Stimulated activated naive CD8-positive, alpha-beta T cell treated with anti-CD3 and anti-CD28 coated beads, Interleukin-15, Interleukin-2, amounts not matched to agents 100 ng/mL and 50 ng/mL, for 24 hours (primary cell): ENCODE results near the gene SYCP2.

Source experiments
- H3K27ac Mint-ChIP-seq: one replicate; pipeline ENCODE4 v1.8.0; 2021; ENCODE audit warnings: mild to moderate bottlenecking, mixed read lengths
- H3K27me3 Mint-ChIP-seq: one replicate; pipeline ENCODE4 v1.8.0; 2021; ENCODE audit warnings: mixed read lengths
- H3K36me3 Mint-ChIP-seq: one replicate; pipeline ENCODE4 v1.8.0; 2021; ENCODE audit warnings: low read depth, mixed read lengths
- H3K4me1 Mint-ChIP-seq: one replicate; pipeline ENCODE4 v1.8.0; 2021; ENCODE audit warnings: low read depth, mixed read lengths
- H3K4me3 Mint-ChIP-seq: one replicate; pipeline ENCODE4 v1.8.0; 2021; ENCODE audit warnings: mild to moderate bottlenecking, mixed read lengths
- H3K9me3 Mint-ChIP-seq: one replicate; pipeline ENCODE4 v1.8.0; 2021; ENCODE audit warnings: mixed read lengths

The SYCP2 gene

GRCh38 chr20:59948828-59949720 is 15.6 kb upstream of the SYCP2 start:
- Mint-ChIP-seq H3K4me1 (peaks cover 19% of the 10 kb centered on the region), H3K36me3 (peaks cover 23% of the 10 kb centered on the region), H3K27me3 (no peaks in the 10 kb centered on the region), H3K27ac (peak overlapping the region; percentile 89), H3K9me3 (no peaks in the 10 kb centered on the region), H3K4me3 (peak overlapping the region; percentile 49)

GRCh38 chr20:59948212-59948611 is 14.8 kb upstream of the SYCP2 start:
- Mint-ChIP-seq H3K27me3 (no peaks in the 10 kb centered on the region), H3K4me3 (no peak overlapping the region)

GRCh38 chr20:59947376-59947775 is 13.9 kb upstream of the SYCP2 start:
- Mint-ChIP-seq H3K36me3 (peaks cover 28% of the 10 kb centered on the region), H3K4me3 (no peak overlapping the region), H3K27ac (no peak overlapping the region), H3K9me3 (no peaks in the 10 kb centered on the region), H3K27me3 (no peaks in the 10 kb centered on the region), H3K4me1 (peaks cover 19% of the 10 kb centered on the region)

More at GRCh38 chr20:59948212-59948611, 14.8 kb upstream of the SYCP2 start:
- Mint-ChIP-seq H3K27ac (no peak overlapping the region), H3K4me1 (peaks cover 19% of the 10 kb centered on the region), H3K36me3 (peaks cover 27% of the 10 kb centered on the region), H3K9me3 (no peaks in the 10 kb centered on the region)

DNA sequence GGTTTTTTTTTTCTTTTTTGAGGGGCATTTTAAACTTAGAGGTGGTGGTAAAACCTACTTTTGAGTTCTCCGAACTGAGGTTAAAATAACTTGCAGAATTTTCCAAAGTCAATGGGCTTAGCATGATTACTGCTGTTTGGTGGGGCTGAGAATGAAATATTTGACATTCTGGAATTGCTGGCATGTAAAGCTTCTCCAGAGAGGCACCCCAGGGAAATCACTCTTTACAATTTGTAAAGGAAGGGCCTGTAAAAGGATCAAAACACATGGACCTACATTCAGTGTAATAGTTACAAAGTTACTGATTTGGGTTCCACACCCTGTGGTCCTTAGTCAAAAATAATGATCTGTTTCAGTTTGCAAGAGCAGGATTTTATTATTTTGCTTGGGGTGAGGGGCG is 12.3 kb upstream of the SYCP2 start:
- Mint-ChIP-seq H3K4me3 (no peak overlapping the region), H3K9me3 (no peaks in the 10 kb centered on the region), H3K27ac (no peak overlapping the region), H3K36me3 (peaks cover 29% of the 10 kb centered on the region), H3K4me1 (peaks cover 34% of the 10 kb centered on the region), H3K27me3 (no peaks in the 10 kb centered on the region)

DNA sequence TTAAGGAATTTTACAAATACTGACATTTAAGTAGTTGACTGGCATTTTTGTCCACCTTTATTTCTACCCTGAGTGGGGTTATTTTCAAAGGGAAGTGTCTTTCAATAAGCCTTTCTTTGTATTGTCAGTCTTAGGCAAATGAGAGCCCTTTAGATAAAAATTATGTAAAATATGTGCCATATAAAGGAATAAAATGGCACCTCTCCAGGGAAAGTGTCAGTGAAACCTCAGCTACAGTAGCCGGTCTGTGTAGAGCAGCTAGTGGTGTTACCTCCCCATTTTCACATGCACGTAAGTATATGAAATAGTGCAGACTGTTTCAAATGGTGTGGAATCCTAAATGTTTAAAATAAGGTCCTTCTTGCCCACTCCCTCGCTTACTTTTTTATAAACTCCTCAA is 11.7 kb upstream of the SYCP2 start:
- H3K9me3 Mint-ChIP-seq = no peaks in the 10 kb centered on the region
- no peak overlapping the region for H3K27ac Mint-ChIP-seq
- no peak overlapping the region for H3K4me3 Mint-ChIP-seq
- H3K36me3 Mint-ChIP-seq = peaks cover 27% of the 10 kb centered on the region
- peaks cover 34% of the 10 kb centered on the region for H3K4me1 Mint-ChIP-seq
- H3K27me3 Mint-ChIP-seq = no peaks in the 10 kb centered on the region

GRCh38 chr20:59944726-59945125 is 11.3 kb upstream of the SYCP2 start:
- peaks cover 27% of the 10 kb centered on the region for H3K36me3 Mint-ChIP-seq
- H3K4me1 Mint-ChIP-seq = peaks cover 34% of the 10 kb centered on the region
- no peak overlapping the region for H3K27ac Mint-ChIP-seq
- no peak overlapping the region for H3K4me3 Mint-ChIP-seq
- H3K9me3 Mint-ChIP-seq = no peaks in the 10 kb centered on the region
- H3K27me3 Mint-ChIP-seq = no peaks in the 10 kb centered on the region

GRCh38 chr20:59942245-59942644 is 8.8 kb upstream of the SYCP2 start:
- peaks cover 39% of the 10 kb centered on the region for H3K36me3 Mint-ChIP-seq
- H3K9me3 Mint-ChIP-seq = no peaks in the 10 kb centered on the region
- peaks cover 39% of the 10 kb centered on the region for H3K4me1 Mint-ChIP-seq
- no peaks in the 10 kb centered on the region for H3K27me3 Mint-ChIP-seq
- H3K4me3 Mint-ChIP-seq = no peak overlapping the region
- H3K27ac Mint-ChIP-seq = no peak overlapping the region

DNA sequence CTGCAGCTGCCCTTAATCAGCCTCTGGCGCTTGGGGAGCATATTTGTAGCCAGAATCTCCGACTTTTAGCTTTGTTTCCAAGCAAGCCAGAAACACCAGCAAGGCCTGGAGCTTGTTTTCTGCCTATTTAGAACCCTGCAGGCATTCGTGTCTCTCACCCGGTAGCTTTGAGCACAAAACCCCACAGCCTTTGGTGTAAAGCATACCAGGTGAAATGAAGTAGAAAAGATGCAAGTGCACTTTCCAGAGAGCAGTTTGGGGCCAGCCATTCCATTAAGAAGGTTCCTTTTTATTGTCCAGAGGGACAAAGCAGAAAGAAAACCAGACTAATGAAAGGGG is 7.5 kb upstream of the SYCP2 start:
- Mint-ChIP-seq H3K9me3 (no peaks in the 10 kb centered on the region), H3K4me1 (peaks cover 38% of the 10 kb centered on the region), H3K27me3 (no peaks in the 10 kb centered on the region), H3K27ac (peak overlapping the region; percentile 96), H3K36me3 (peaks cover 36% of the 10 kb centered on the region), H3K4me3 (peak overlapping the region; percentile 96)

GRCh38 chr20:59940129-59940955 is 6.9 kb upstream of the SYCP2 start, which contains the start of the genes FAM217B and PPP1R3D:
TSS of gene FAM217B (plus strand) at chr20:59940389. CDS start at chr20:59943944, 3,555 bp downstream.
TSS of gene PPP1R3D (minus strand) at chr20:59940305. CDS start at chr20:59939931, 374 bp downstream.
- Mint-ChIP-seq H3K27me3 (no peaks in the 10 kb centered on the region), H3K4me1 (peaks cover 33% of the 10 kb centered on the region)

GRCh38 chr20:59939879-59940128 is 6.4 kb upstream of the SYCP2 start:
- H3K27ac Mint-ChIP-seq = peak overlapping the region; percentile 74
- H3K9me3 Mint-ChIP-seq = no peaks in the 10 kb centered on the region
- H3K4me1 Mint-ChIP-seq = peaks cover 33% of the 10 kb centered on the region
- no peaks in the 10 kb centered on the region for H3K27me3 Mint-ChIP-seq
- H3K4me3 Mint-ChIP-seq = peak overlapping the region; percentile 96
- peaks cover 28% of the 10 kb centered on the region for H3K36me3 Mint-ChIP-seq

More at GRCh38 chr20:59940129-59940955, 6.9 kb upstream of the SYCP2 start, which contains the start of the genes FAM217B and PPP1R3D:
- peaks cover 31% of the 10 kb centered on the region for H3K36me3 Mint-ChIP-seq
- peak within 1 kb of the TSS; percentile 96 for H3K27ac Mint-ChIP-seq
- H3K4me3 Mint-ChIP-seq = peak within 1 kb of the TSS; percentile 96
- no peaks in the 10 kb centered on the region for H3K9me3 Mint-ChIP-seq

GRCh38 chr20:59939052-59939878 is 5.8 kb upstream of the SYCP2 start:
- no peaks in the 10 kb centered on the region for H3K9me3 Mint-ChIP-seq
- H3K36me3 Mint-ChIP-seq = peaks cover 22% of the 10 kb centered on the region
- H3K4me1 Mint-ChIP-seq = peaks cover 34% of the 10 kb centered on the region
- H3K27ac Mint-ChIP-seq = peak overlapping the region; percentile 49
- peak overlapping the region; percentile 96 for H3K4me3 Mint-ChIP-seq
- no peaks in the 10 kb centered on the region for H3K27me3 Mint-ChIP-seq

DNA sequence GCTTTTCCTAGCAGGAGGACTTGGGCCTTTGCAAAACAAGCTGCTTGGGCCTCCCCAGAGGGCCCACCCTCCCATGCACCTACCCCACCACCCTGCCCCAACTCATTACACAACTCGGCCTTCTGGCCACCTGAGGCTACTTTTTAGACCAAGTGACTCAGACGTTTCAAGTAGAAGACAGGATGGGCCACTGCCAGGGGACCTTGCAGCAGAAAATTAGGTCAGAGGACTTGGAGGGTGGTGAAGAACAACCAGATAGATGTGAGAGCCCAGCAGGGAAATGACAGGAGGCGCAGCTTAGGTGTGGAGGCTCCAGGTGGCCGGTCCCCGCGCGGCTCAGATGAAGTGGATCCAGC is 5.2 kb upstream of the SYCP2 start:
- H3K36me3 Mint-ChIP-seq = peaks cover 16% of the 10 kb centered on the region
- H3K4me3 Mint-ChIP-seq = peak overlapping the region; percentile 84
- peaks cover 36% of the 10 kb centered on the region for H3K4me1 Mint-ChIP-seq
- no peaks in the 10 kb centered on the region for H3K27me3 Mint-ChIP-seq
- no peaks in the 10 kb centered on the region for H3K9me3 Mint-ChIP-seq
- peak overlapping the region; percentile 49 for H3K27ac Mint-ChIP-seq

DNA sequence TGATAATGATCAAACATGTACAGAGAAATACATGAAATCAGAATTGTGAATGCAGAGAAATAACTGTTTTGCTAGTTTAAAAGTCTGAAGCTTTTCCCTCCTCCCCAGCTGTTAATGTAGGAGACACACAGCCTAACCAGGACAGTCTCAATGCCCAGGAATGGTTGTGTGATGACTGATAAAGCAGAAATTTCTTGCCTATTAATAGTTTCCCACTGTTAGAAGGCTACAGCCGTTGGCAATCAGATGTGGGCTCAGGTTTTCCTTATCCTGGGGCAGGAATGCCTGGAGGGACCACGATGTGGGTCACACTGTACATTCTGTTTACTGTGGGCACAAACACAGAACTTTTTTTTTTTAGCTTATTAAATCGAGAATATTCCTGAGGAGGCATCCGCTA is 4.8 kb upstream of the SYCP2 start:
- no peaks in the 10 kb centered on the region for H3K27me3 Mint-ChIP-seq

DNA sequence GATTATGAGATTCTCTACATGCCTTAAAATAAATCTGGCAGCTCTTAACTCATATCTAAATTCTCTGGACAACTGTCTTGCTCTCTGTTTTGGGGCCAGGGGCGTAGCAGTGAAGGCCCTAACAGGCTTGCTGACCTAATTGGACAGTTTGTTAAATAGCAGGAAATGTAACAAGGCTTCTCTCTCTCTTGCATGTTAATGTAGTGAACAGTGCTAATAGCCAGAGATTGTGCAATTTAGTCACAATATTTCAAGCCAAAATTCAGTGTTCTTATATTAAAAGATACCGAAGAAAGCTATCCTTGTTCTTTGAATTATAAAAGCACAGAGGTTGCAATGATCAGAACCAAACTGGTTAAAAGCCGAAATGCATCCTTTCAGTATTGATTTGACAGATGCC is 3.7 kb upstream of the SYCP2 start:
- Mint-ChIP-seq H3K27me3 (no peaks in the 10 kb centered on the region), H3K36me3 (peaks cover 13% of the 10 kb centered on the region), H3K4me3 (no peak overlapping the region), H3K27ac (no peak overlapping the region), H3K9me3 (no peaks in the 10 kb centered on the region), H3K4me1 (peaks cover 37% of the 10 kb centered on the region)

More for the DNA sequence above, 4.8 kb upstream of the SYCP2 start:
- no peak overlapping the region for H3K27ac Mint-ChIP-seq
- peaks cover 16% of the 10 kb centered on the region for H3K36me3 Mint-ChIP-seq
- H3K4me1 Mint-ChIP-seq = peaks cover 36% of the 10 kb centered on the region
- H3K4me3 Mint-ChIP-seq = peak overlapping the region; percentile 84
- no peaks in the 10 kb centered on the region for H3K9me3 Mint-ChIP-seq
